Suprapubic skin (tissue), 4 donors: ENCODE measurements around the gene SYNE2.

Experiments
- CTCF ChIP-seq, 2 donors: fragments of 200-600 bp in 1 of 2; fragments of 450-650 bp in 1 of 2; sonication (generic) in 1 of 2; IDR thresholded peaks; one replicate each; pipeline ENCODE4 v1.5.1; 2016 to 2019; ENCODE audit warnings: antibody characterized with exemption in 2 of 2, mild to moderate bottlenecking in 1 of 2, moderate library complexity in 1 of 2
- POLR2A ChIP-seq, 2 donors: fragments of 450-650 bp; IDR thresholded peaks; one replicate each; pipeline ENCODE4 v1.6.1; 2017; ENCODE audit warnings: antibody characterized with exemption in 2 of 2, mild to moderate bottlenecking in 2 of 2, moderate library complexity in 2 of 2
- POLR2AphosphoS5 ChIP-seq, 3 donors: sonication (generic); formaldehyde crosslinking; IDR thresholded peaks; one replicate each; pipeline ENCODE4 v1.6.1; 2017; ENCODE audit warnings: antibody characterized with exemption in 3 of 3

- TF ChIP-seq POLR2A (IDR thresholded peaks at IDR 0.05), result no peak
- TF ChIP-seq CTCF (IDR thresholded peaks at IDR 0.05), result no peak
- TF ChIP-seq POLR2AphosphoS5 (IDR thresholded peaks at IDR 0.05), result no peak
Measured at GRCh38 chr14:64247195-64247594, 394.4 kb downstream of the SYNE2 start.
